A673 (cell line): ENCODE data around the gene GMEB2.

Experiments used
- EZH2 ChIP-seq: fragments of 200-600 bp; sonication (generic); IDR thresholded peaks from 2 replicates; pipeline ENCODE4 v1.6.1; 2017; ENCODE audit warnings: borderline replicate concordance, low read depth, mild to moderate bottlenecking, mixed read lengths, antibody characterized with exemption, low read length; ENCODE audit not compliant: poor library complexity, severe bottlenecking
- TF ChIP-seq, protein P1 (sequence below): fragments of 300-800, 200-600 bp; sonication (generic); conservative IDR thresholded peaks from 2 replicates; pipeline ENCODE4 v1.5.1; 2017; ENCODE audit warnings: low read depth, mild to moderate bottlenecking, antibody characterized with exemption, low read length, moderate library complexity, mixed read lengths

DNA sequence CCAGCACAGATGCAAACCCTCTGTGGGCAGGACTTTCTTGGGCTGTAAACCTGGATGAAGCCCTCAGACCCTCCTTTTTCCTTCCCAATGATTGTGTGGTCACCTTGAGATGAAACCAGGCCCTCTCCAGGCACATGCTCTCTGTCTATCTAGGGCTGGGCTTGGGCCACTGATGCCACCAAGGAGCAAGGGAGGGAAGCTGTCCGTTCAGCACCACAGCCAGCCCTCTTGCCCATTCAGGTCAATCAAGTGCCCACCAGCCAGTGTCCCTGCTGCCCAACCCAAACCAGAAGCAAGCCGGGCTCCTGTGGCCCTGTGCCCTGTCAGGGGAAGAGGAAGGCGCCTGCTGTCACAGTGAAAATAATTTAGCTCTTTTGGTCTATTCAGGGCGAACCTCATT is 18.3 kb upstream of the GMEB2 start:
- TF ChIP-seq EZH2, result no peak
- TF ChIP-seq, protein P1, sequence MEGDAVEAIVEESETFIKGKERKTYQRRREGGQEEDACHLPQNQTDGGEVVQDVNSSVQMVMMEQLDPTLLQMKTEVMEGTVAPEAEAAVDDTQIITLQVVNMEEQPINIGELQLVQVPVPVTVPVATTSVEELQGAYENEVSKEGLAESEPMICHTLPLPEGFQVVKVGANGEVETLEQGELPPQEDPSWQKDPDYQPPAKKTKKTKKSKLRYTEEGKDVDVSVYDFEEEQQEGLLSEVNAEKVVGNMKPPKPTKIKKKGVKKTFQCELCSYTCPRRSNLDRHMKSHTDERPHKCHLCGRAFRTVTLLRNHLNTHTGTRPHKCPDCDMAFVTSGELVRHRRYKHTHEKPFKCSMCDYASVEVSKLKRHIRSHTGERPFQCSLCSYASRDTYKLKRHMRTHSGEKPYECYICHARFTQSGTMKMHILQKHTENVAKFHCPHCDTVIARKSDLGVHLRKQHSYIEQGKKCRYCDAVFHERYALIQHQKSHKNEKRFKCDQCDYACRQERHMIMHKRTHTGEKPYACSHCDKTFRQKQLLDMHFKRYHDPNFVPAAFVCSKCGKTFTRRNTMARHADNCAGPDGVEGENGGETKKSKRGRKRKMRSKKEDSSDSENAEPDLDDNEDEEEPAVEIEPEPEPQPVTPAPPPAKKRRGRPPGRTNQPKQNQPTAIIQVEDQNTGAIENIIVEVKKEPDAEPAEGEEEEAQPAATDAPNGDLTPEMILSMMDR, result no peak
